GM12873 (cell line): ENCODE data around the gene CCL2.

Source experiments
- TF ChIP-seq, protein P1 (sequence below): IDR thresholded peaks from 2 replicates; pipeline ENCODE4 v1.5.1; 2012; ENCODE audit warnings: low read depth, mild to moderate bottlenecking, moderate library complexity, low read length, control low read depth; ENCODE audit not compliant: insufficient read depth; ENCODE audit errors: missing control alignments

The CCL2 gene

DNA sequence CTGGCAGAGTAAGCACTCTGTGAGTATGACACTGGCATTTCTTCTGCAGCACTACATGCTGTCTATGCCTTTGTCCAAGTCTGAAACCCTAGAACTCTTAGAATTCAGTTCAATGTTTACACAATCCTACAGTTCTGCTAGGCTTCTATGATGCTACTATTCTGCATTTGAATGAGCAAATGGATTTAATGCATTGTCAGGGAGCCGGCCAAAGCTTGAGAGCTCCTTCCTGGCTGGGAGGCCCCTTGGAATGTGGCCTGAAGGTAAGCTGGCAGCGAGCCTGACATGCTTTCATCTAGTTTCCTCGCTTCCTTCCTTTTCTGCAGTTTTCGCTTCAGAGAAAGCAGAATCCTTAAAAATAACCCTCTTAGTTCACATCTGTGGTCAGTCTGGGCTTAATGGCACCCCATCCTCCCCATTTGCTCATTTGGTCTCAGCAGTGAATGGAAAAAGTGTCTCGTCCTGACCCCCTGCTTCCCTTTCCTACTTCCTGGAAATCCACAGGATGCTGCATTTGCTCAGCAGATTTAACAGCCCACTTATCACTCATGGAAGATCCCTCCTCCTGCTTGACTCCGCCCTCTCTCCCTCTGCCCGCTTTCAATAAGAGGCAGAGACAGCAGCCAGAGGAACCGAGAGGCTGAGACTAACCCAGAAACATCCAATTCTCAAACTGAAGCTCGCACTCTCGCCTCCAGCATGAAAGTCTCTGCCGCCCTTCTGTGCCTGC is at the start of gene CCL2:
CCL2 (plus strand) TSS at position 635 of the 730 bp plus-strand sequence; CDS start at position 700, 65 bp downstream.
- TF ChIP-seq, protein P1, sequence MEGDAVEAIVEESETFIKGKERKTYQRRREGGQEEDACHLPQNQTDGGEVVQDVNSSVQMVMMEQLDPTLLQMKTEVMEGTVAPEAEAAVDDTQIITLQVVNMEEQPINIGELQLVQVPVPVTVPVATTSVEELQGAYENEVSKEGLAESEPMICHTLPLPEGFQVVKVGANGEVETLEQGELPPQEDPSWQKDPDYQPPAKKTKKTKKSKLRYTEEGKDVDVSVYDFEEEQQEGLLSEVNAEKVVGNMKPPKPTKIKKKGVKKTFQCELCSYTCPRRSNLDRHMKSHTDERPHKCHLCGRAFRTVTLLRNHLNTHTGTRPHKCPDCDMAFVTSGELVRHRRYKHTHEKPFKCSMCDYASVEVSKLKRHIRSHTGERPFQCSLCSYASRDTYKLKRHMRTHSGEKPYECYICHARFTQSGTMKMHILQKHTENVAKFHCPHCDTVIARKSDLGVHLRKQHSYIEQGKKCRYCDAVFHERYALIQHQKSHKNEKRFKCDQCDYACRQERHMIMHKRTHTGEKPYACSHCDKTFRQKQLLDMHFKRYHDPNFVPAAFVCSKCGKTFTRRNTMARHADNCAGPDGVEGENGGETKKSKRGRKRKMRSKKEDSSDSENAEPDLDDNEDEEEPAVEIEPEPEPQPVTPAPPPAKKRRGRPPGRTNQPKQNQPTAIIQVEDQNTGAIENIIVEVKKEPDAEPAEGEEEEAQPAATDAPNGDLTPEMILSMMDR: no peak

DNA sequence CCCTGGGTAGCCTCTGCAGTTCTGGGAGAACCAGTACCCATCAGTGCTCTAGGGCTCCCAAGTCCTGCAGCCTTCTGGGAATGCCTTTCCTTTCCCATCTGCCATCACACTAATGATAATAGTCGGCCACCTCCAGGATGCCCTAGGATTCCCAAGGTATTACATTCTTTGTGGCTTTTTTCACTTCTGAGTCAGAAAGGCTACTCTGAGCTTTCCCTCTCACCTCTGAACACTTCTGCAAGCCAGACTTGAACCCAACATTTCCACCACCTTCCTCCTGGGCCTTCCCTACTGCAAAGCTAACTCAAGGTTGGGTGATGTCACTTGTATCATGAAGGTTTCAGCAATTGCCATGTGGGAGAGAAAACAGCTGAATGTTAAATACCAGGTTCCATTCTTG is 49.7 kb upstream of the CCL2 start:
- TF ChIP-seq, protein P1: no peak

DNA sequence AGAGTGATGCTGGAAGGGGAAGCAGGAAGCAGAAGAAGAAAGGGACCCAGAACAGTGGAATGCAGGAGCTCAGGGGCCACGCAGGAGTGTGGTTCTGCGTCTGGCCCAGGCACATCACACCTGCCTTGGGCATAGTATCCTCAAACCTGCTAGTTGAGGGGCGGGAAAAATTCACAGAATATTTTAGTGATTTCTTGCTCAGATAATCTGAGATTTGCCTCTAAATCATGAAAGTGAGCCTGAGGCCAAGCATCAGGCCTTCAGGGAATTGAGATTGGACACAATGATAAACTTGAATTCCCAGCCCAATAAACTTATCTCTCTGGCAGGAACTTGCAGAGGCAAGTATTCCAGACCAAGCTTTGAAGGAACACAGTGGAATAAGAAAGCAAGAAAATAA is 48.5 kb upstream of the CCL2 start:
- TF ChIP-seq, protein P1: no peak

DNA sequence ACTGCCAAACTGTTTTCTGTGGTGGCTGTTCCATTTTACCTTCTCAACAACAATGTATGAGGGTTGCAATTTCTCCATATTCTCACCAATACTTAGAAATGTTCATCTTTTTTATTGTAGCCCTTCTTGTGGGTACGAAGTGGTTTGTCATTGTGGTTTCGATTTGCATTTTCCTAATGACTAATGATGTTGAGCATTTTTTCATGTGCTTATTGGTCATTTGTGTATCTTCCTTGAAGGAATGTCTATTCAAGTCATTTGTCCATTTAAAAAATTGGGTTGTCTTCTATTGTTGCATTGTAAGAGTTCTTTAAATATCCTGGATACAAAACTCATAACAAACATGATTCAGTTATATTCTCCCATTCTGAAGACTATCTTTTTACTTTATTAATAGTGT is 47.5 kb upstream of the CCL2 start:
- TF ChIP-seq, protein P1: no peak

DNA sequence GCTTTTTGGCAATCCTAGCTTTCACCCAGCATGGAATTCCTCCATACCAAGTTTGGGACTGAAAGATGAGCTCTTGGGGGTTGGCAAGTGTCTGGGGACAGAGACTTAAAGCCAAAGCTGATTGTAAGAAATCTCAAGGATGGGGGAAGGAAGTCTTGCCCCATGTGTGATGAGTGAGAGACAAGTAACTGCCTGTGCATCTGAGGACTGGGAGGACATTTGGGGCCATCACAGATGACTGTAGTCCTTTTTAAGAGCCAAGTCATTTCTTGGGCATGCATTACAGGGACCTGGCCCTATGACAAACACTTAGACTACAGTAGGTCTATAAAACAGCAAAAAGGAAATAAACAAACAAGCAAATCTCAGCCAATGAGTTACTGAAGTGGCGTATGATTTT is 36.3 kb upstream of the CCL2 start:
- TF ChIP-seq, protein P1: no peak

DNA sequence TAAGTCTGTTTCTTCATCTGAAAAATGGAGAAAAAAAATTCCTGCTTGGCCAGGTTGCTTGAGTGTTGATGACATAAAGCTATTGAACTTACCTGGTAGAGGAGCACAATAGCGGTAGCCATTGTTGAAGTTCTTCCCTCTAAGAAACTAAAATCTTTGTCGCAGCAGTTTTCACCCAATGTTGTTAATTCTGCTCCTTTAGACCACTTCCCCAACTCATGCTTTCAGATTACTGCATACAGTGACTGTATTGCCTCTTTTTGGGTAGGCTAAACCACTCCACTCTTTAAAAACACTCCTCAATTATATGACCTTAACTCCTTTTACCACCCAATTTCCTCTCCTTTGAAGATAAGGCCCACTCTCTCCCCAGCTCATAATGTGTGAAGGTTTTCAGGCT is 35.7 kb upstream of the CCL2 start:
- TF ChIP-seq, protein P1: no peak

DNA sequence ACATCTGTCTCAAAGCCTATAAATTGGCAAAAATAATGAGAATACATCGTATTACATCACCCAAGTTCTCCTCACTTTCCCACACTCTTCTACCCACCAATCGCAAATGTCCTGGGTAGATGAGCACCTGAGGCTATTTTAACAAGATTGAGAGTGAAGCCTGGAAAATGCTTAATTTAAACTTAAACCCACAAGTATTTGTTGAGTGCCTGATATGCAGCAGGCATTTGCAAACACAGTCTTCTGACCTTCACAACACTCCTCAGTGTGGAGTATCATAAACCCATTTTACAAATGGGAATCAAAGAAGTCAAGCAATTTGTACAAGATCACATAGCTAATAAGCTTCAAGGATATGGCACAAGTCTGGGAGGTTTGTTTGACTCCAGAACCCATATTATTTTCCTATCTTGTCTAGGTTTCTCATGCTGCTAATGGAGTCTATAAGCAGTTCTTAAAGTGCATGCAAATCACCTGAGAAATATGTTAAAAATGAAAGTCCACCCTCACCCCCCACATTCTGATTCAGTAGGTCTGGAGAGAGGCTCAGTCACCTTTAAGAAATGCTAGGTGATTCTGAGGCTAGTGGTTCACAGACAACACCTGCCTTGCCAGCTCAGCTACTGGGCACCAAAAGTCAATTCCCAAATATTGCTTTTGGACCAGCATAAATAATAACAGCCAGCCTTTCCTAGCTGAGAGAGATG is 34.9 kb upstream of the CCL2 start:
- TF ChIP-seq, protein P1: no peak
